SIG-M5 treated with dmso at 0.1 percent for 504 hours (cell line): ENCODE results near the gene PPP1R1A.

Experiments
- DNase-seq: peaks from one replicate; lab custom pipeline; 2025; ENCODE audit not compliant: unreplicated experiment; lab: John Stamatoyannopoulos, UW

The PPP1R1A gene

GRCh38 chr12:54538136-54538700, 50.2 kb downstream of the PPP1R1A start:
- DNase-seq, result no peak

GRCh38 chr12:54535474-54535873, 53.0 kb downstream of the PPP1R1A start:
- DNase-seq, result no peak

- DNase-seq, result no peak
Observed at GRCh38 chr12:54529581-54529980, 58.9 kb downstream of the PPP1R1A start.
